Neural progenitor cell (in vitro differentiated cells): ENCODE data around the gene NTM. TPM values are rescaled to one million over a fixed set of nuclear protein-coding genes. Genes with fewer than 3 reads are reported as not detected.
A peak's percentile ranks its signal among the peaks of the same experiment; 100 is the strongest.

Source experiments
- DNase-seq: peaks from one replicate; pipeline ENCODE4 v3.0.0-alpha.2; 2016; ENCODE audit warnings: low spot score
- H2AFZ ChIP-seq: fragments of 200-600 bp; sonication (generic); replicated peaks from 2 replicates; pipeline ENCODE4 v1.6.1; 2016; ENCODE audit warnings: antibody characterized with exemption
- H3F3A ChIP-seq: fragments of 200-600 bp; sonication (generic); 2 replicates; pipeline ENCODE4 v1.6.1; 2016; ENCODE audit warnings: antibody characterized with exemption, low read depth
- H3K27ac ChIP-seq: fragments of 200-600 bp; sonication (generic); 2 replicates; pipeline ENCODE4 v1.5.1; 2016; ENCODE audit warnings: mild to moderate bottlenecking
- H3K27me3 ChIP-seq: fragments of 200-600 bp; sonication (generic); 2 replicates; pipeline ENCODE4 v1.6.1; 2016; ENCODE audit warnings: mild to moderate bottlenecking, moderate library complexity
- H3K36me3 ChIP-seq: fragments of 200-600 bp; sonication (generic); 2 replicates; pipeline ENCODE4 v1.5.1; 2016
- H3K4me1 ChIP-seq: fragments of 200-600 bp; sonication (generic); 2 replicates; pipeline ENCODE4 v1.6.1; 2016; ENCODE audit warnings: mixed run types
- H3K4me2 ChIP-seq: fragments of 200-600 bp; sonication (generic); 2 replicates; pipeline ENCODE4 v1.6.1; 2016
- H3K4me3 ChIP-seq: fragments of 200-600 bp; sonication (generic); 2 replicates; pipeline ENCODE4 v1.5.1; 2016
- H3K79me2 ChIP-seq: fragments of 200-600 bp; sonication (generic); 2 replicates; pipeline ENCODE4 v1.6.1; 2016; ENCODE audit warnings: low read depth
- H3K9ac ChIP-seq: fragments of 200-600 bp; sonication (generic); 2 replicates; pipeline ENCODE4 v1.6.1; 2016
- H3K9me3 ChIP-seq: fragments of 200-600 bp; sonication (generic); 2 replicates; pipeline ENCODE4 v1.5.1; 2016; ENCODE audit warnings: low read depth
- H4K20me1 ChIP-seq: fragments of 200-600 bp; sonication (generic); 2 replicates; pipeline ENCODE4 v1.6.1; 2016; ENCODE audit warnings: low read depth
- H3K27ac Mint-ChIP-seq: 3 replicates; pipeline ENCODE4 v1.8.0; 2021; ENCODE audit warnings: mixed read lengths
- H3K27me3 Mint-ChIP-seq: 2 replicates; pipeline ENCODE4 v1.8.0; 2022; ENCODE audit warnings: low read depth, mild to moderate bottlenecking, inconsistent platforms, moderate library complexity, mixed read lengths; ENCODE audit not compliant: insufficient read depth
- H3K36me3 Mint-ChIP-seq: 3 replicates; pipeline ENCODE4 v1.8.0; 2021; ENCODE audit warnings: mixed read lengths
- H3K4me1 Mint-ChIP-seq: 3 replicates; pipeline ENCODE4 v1.8.0; 2021; ENCODE audit warnings: mixed read lengths
- H3K4me3 Mint-ChIP-seq: 3 replicates; pipeline ENCODE4 v1.8.0; 2021; ENCODE audit warnings: mild to moderate bottlenecking, moderate library complexity, mixed read lengths
- H3K9me3 Mint-ChIP-seq: 3 replicates; pipeline ENCODE4 v1.8.0; 2020; ENCODE audit warnings: mixed read lengths
- EZH2 ChIP-seq: fragments of 200-600 bp; sonication (generic); IDR thresholded peaks from 2 replicates; pipeline ENCODE4 v1.6.1; 2017; ENCODE audit warnings: antibody characterized with exemption, mild to moderate bottlenecking, moderate library complexity
- EZH2phosphoT487 ChIP-seq: fragments of 200-600 bp; sonication (generic); IDR thresholded peaks from 2 replicates; pipeline ENCODE4 v1.6.1; 2017; ENCODE audit warnings: antibody characterized with exemption
- total RNA-seq: library from RNA; depleted of rRNA; stranded (reverse); fragments of >200 nt; gene quantifications from 2 replicates; pipeline ENCODE4 v1.2.3, GENCODE V29; 2015; ENCODE audit warnings: low replicate concordance
- TF ChIP-seq, protein P1 (sequence below): fragments of 200-600 bp; sonication (generic); IDR thresholded peaks from 2 replicates; pipeline ENCODE4 v1.5.1; 2017; ENCODE audit warnings: antibody characterized with exemption, mild to moderate bottlenecking

Gene NTM
- total RNA-seq, 1 donor from 2014 or later = 4.3 TPM

DNA sequence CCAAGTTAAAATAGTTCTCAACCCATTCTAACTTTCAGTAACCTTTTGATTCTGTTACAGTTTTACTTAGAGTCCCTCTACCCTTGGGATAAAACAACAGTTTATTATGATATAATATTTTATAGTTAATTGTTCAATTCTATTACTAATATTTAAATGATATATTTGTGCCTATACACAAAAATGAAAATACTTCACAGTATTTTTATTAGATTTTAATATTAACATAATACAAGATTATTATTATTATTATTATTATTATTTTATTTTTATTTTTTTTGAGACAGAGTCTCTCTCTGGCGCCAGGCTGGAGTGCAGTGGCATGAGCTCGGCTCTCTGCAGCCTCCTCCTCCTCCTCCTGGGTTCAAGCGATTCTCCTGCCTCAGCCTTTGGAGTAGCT, 416.7 kb downstream of the NTM start:
- no peaks in the 10 kb centered on the region for H3K27me3 Mint-ChIP-seq
- H3K36me3 Mint-ChIP-seq = no peaks in the 10 kb centered on the region

DNA sequence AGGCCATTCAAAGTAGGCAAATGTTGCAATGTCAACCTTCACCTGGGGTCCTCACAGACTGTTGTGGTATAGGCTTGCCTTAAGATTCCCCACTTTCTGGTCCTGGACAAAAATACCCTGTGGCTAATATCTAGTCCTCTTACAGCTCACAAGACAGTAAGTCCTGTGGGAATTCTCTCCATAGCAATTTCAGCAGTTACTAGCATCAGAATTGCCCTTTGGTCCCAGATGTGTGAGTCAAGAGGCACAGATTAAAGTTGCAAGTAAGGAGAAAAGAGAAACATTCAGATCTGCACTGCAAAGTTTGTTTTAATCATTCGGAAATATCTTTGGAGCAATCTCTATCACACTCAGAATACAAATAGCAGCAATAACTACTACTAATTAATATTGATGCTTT, 420.2 kb downstream of the NTM start:
- H3K27me3 Mint-ChIP-seq = no peaks in the 10 kb centered on the region
- Histone ChIP-seq H2AFZ (no peak overlapping the region), H3K27me3 (no peaks in the 10 kb centered on the region), H3K4me3 (no peak overlapping the region), H3K4me2 (no peak overlapping the region), H3K36me3 (no peaks in the 10 kb centered on the region), H3K4me1 (no peaks in the 10 kb centered on the region), H3K27ac (no peak overlapping the region), H3F3A (no peaks in the 10 kb centered on the region), H3K9me3 (no peaks in the 10 kb centered on the region), H3K9ac (no peak overlapping the region), H3K79me2 (no peaks in the 10 kb centered on the region), H4K20me1 (no peaks in the 10 kb centered on the region)
- TF ChIP-seq EZH2phosphoT487 = no peak
- no peak for TF ChIP-seq EZH2
- TF ChIP-seq, protein P1, sequence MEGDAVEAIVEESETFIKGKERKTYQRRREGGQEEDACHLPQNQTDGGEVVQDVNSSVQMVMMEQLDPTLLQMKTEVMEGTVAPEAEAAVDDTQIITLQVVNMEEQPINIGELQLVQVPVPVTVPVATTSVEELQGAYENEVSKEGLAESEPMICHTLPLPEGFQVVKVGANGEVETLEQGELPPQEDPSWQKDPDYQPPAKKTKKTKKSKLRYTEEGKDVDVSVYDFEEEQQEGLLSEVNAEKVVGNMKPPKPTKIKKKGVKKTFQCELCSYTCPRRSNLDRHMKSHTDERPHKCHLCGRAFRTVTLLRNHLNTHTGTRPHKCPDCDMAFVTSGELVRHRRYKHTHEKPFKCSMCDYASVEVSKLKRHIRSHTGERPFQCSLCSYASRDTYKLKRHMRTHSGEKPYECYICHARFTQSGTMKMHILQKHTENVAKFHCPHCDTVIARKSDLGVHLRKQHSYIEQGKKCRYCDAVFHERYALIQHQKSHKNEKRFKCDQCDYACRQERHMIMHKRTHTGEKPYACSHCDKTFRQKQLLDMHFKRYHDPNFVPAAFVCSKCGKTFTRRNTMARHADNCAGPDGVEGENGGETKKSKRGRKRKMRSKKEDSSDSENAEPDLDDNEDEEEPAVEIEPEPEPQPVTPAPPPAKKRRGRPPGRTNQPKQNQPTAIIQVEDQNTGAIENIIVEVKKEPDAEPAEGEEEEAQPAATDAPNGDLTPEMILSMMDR = no peak
- DNase-seq = no peak
- H3K36me3 Mint-ChIP-seq = no peaks in the 10 kb centered on the region
- H3K4me3 Mint-ChIP-seq = no peak overlapping the region
- H3K9me3 Mint-ChIP-seq = no peaks in the 10 kb centered on the region
- H3K27ac Mint-ChIP-seq = no peak overlapping the region
- H3K4me1 Mint-ChIP-seq = no peaks in the 10 kb centered on the region

More for the DNA sequence above, 416.7 kb downstream of the NTM start:
- Histone ChIP-seq H3K36me3 (no peaks in the 10 kb centered on the region), H3K4me1 (no peaks in the 10 kb centered on the region), H3K9ac (no peak overlapping the region), H3K4me2 (no peak overlapping the region), H3K4me3 (no peak overlapping the region), H2AFZ (no peak overlapping the region), H4K20me1 (no peaks in the 10 kb centered on the region), H3K27me3 (no peaks in the 10 kb centered on the region), H3K27ac (no peak overlapping the region), H3K9me3 (no peaks in the 10 kb centered on the region), H3K79me2 (no peaks in the 10 kb centered on the region), H3F3A (no peaks in the 10 kb centered on the region)
- H3K4me1 Mint-ChIP-seq = no peaks in the 10 kb centered on the region
- no peak for TF ChIP-seq EZH2
- no peak for TF ChIP-seq EZH2phosphoT487
- no peak overlapping the region for H3K27ac Mint-ChIP-seq
- no peak overlapping the region for H3K4me3 Mint-ChIP-seq
- H3K9me3 Mint-ChIP-seq = no peaks in the 10 kb centered on the region
- no peak for DNase-seq

DNA sequence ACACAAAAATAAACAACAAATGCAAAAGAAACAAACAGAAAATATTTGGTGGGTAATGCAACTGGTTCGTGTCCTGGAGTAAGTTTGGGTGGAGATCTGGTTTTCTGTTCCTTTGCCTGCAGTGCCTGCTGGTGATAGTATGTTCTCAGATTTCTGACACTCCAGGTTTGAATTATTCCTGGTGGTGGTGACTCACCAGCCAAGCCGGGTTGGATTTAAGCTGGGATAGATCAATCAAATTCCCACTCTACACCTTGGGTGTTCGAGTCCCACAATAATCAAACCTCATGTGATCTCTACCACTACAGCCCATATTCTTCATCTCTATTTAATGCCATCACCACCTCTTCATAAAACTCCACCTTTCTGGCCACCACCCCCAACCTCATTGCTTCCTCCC, 421.8 kb downstream of the NTM start:
- TF ChIP-seq EZH2 (no peak), EZH2phosphoT487 (no peak)
- TF ChIP-seq, protein P1 = no peak
- H3K36me3 Mint-ChIP-seq = no peaks in the 10 kb centered on the region
- Histone ChIP-seq H3K79me2 (no peaks in the 10 kb centered on the region), H4K20me1 (no peaks in the 10 kb centered on the region), H3K36me3 (no peaks in the 10 kb centered on the region), H3K4me1 (no peaks in the 10 kb centered on the region), H3K9me3 (no peaks in the 10 kb centered on the region), H3K27me3 (no peaks in the 10 kb centered on the region), H3K27ac (no peak overlapping the region), H2AFZ (no peak overlapping the region), H3K4me2 (no peak overlapping the region), H3K4me3 (no peak overlapping the region), H3F3A (no peaks in the 10 kb centered on the region), H3K9ac (no peak overlapping the region)
- no peak overlapping the region for H3K4me3 Mint-ChIP-seq
- no peak for DNase-seq
- H3K4me1 Mint-ChIP-seq = peaks cover 2% of the 10 kb centered on the region
- peaks cover 2% of the 10 kb centered on the region for H3K27me3 Mint-ChIP-seq
- H3K9me3 Mint-ChIP-seq = no peaks in the 10 kb centered on the region
- H3K27ac Mint-ChIP-seq = no peak overlapping the region

- Histone ChIP-seq H3F3A (no peaks in the 10 kb centered on the region), H3K27ac (no peak overlapping the region), H3K27me3 (no peaks in the 10 kb centered on the region), H4K20me1 (no peaks in the 10 kb centered on the region), H3K79me2 (no peaks in the 10 kb centered on the region), H3K9me3 (no peaks in the 10 kb centered on the region), H3K36me3 (no peaks in the 10 kb centered on the region), H3K4me1 (peaks cover 9% of the 10 kb centered on the region), H3K9ac (no peak overlapping the region), H2AFZ (no peak overlapping the region), H3K4me3 (no peak overlapping the region), H3K4me2 (no peak overlapping the region)
- Mint-ChIP-seq H3K36me3 (no peaks in the 10 kb centered on the region), H3K9me3 (no peaks in the 10 kb centered on the region), H3K27me3 (peaks cover 2% of the 10 kb centered on the region), H3K4me3 (no peak overlapping the region), H3K27ac (peak overlapping the region; percentile 10), H3K4me1 (peaks cover 10% of the 10 kb centered on the region)
- TF ChIP-seq EZH2 = no peak
- TF ChIP-seq, protein P1 = no peak
- TF ChIP-seq EZH2phosphoT487 = no peak
- no peak for DNase-seq
Observed at GRCh38 chr11:131796089-131796488, 425.7 kb downstream of the NTM start.
